Measurements from ENCODE around the gene SAMD13. TPM values are rescaled to one million over a fixed set of nuclear protein-coding genes. Genes with fewer than 3 reads are reported as not detected.

SAMD13 gene
- total RNA-seq, 2 donors from 2014 or later: 0.51 to 0.71 TPM

- intact Hi-C loops (cut with DNase I): no loop called here
- no peak for DNase-seq (ENCODE audit: low spot score)
Measured at GRCh38 chr1:84363622-84364021, 62.1 kb downstream of the SAMD13 start.

- intact Hi-C loops (cut with DNase I): no loop called here
- DNase-seq (ENCODE audit: low spot score): no peak
Measured at GRCh38 chr1:84365225-84366221, 64.0 kb downstream of the SAMD13 start.

GRCh38 chr1:84366786-84367185, 65.3 kb downstream of the SAMD13 start:
- intact Hi-C loops (cut with DNase I): loop anchor here in 1 of 2 donors (1.0 kb wide), 1 partner anchor 8 kb away; no protein-coding TSS in a partner anchor
- no peak for DNase-seq (ENCODE audit: low spot score)

GRCh38 chr1:84367219-84367618, 65.7 kb downstream of the SAMD13 start:
- intact Hi-C loops (cut with DNase I): loop anchor here in 1 of 2 donors (1.0 kb wide), 1 partner anchor 9 kb away; no protein-coding TSS in a partner anchor

GRCh38 chr1:84368441-84368840, 66.9 kb downstream of the SAMD13 start:
- DNase-seq (ENCODE audit: low spot score): no peak
- intact Hi-C loops (cut with DNase I): no loop called here

More at GRCh38 chr1:84367219-84367618, 65.7 kb downstream of the SAMD13 start:
- DNase-seq (ENCODE audit: low spot score): no peak

- intact Hi-C loops (cut with DNase I): no loop called here
- DNase-seq (ENCODE audit: low spot score): no peak
Measured at GRCh38 chr1:84370266-84370665, 68.8 kb downstream of the SAMD13 start.

- intact Hi-C loops (cut with DNase I): no loop called here
- no peak for DNase-seq (ENCODE audit: low spot score)
Measured at GRCh38 chr1:84370831-84371394, 69.4 kb downstream of the SAMD13 start.

GRCh38 chr1:84373436-84374141, 72.1 kb downstream of the SAMD13 start:
- intact Hi-C loops (cut with DNase I): no loop called here

GRCh38 chr1:84374991-84375696, 73.6 kb downstream of the SAMD13 start:
- DNase-seq (ENCODE audit: low spot score): no peak
- intact Hi-C loops (cut with DNase I): no loop called here

More at GRCh38 chr1:84373436-84374141, 72.1 kb downstream of the SAMD13 start:
- no peak for DNase-seq (ENCODE audit: low spot score)

GRCh38 chr1:84376000-84376910, 74.7 kb downstream of the SAMD13 start:
- DNase-seq (ENCODE audit: low spot score): no peak
- intact Hi-C loops (cut with DNase I): no loop called here

GRCh38 chr1:84377480-84378095, 76.1 kb downstream of the SAMD13 start:
- DNase-seq (ENCODE audit: low spot score): no peak
- intact Hi-C loops (cut with DNase I): no loop called here

GRCh38 chr1:84379138-84379916, 77.8 kb downstream of the SAMD13 start:
- intact Hi-C loops (cut with DNase I): no loop called here
- DNase-seq (ENCODE audit: low spot score): no peak

GRCh38 chr1:84379917-84380180, 78.3 kb downstream of the SAMD13 start:
- intact Hi-C loops (cut with DNase I): no loop called here
- no peak for DNase-seq (ENCODE audit: low spot score)

GRCh38 chr1:84382127-84382526, 80.6 kb downstream of the SAMD13 start:
- DNase-seq (ENCODE audit: low spot score): no peak

GRCh38 chr1:84385347-84385746, 83.8 kb downstream of the SAMD13 start:
- intact Hi-C loops (cut with DNase I): no loop called here
- no peak for DNase-seq (ENCODE audit: low spot score)

More at GRCh38 chr1:84382127-84382526, 80.6 kb downstream of the SAMD13 start:
- intact Hi-C loops (cut with DNase I): no loop called here

- intact Hi-C loops (cut with DNase I): no loop called here
- no peak for DNase-seq (ENCODE audit: low spot score)
Measured at GRCh38 chr1:84386716-84387479, 85.4 kb downstream of the SAMD13 start.
